Stimulated activated CD8-positive, alpha-beta memory T cell treated with anti-CD3 and anti-CD28 coated beads, Interleukin-2, amount 100 ng/mL, for 48 hours (primary cell): ENCODE results near the gene KPNA4.
"Not testable (repeated sequence)": the region's sequence is repeated elsewhere in the genome, so short reads cannot be mapped to it uniquely, and the experiment has no call there.

Experiments used
- DNase-seq, 2 donors: peaks; one replicate each; pipeline ENCODE4 v3.0.0-alpha.2; 2020; ENCODE audit warnings: low read depth in 2 of 2

Gene KPNA4

GRCh38 chr3:160486459-160486869 is 78.9 kb downstream of the KPNA4 start:
- DNase-seq: no peak

- DNase-seq: no peak
Observed at GRCh38 chr3:160482796-160483195, 82.6 kb downstream of the KPNA4 start.

GRCh38 chr3:160481856-160482255 is 83.5 kb downstream of the KPNA4 start:
- DNase-seq: no peak

GRCh38 chr3:160480931-160481330 is 84.4 kb downstream of the KPNA4 start:
- DNase-seq: no peak

- no peak for DNase-seq
Observed at GRCh38 chr3:160479376-160479775, 86.0 kb downstream of the KPNA4 start.

GRCh38 chr3:160478338-160478737 is 87.0 kb downstream of the KPNA4 start:
- no peak for DNase-seq

- DNase-seq: no peak
Observed at GRCh38 chr3:160477750-160478149, 87.6 kb downstream of the KPNA4 start.

GRCh38 chr3:160475884-160476283 is 89.5 kb downstream of the KPNA4 start:
- DNase-seq: no peak

GRCh38 chr3:160475153-160475552 is 90.2 kb downstream of the KPNA4 start:
- DNase-seq: no peak

GRCh38 chr3:160474416-160474838 is 90.9 kb downstream of the KPNA4 start:
- no peak for DNase-seq

GRCh38 chr3:160473978-160474377 is 91.4 kb downstream of the KPNA4 start:
- DNase-seq: no peak

GRCh38 chr3:160473221-160473620 is 92.2 kb downstream of the KPNA4 start:
- DNase-seq: no peak

- DNase-seq: no peak
Observed at GRCh38 chr3:160472344-160472743, 93.0 kb downstream of the KPNA4 start.

GRCh38 chr3:160471892-160472291 is 93.5 kb downstream of the KPNA4 start:
- no peak for DNase-seq

GRCh38 chr3:160470181-160470580 is 95.2 kb downstream of the KPNA4 start:
- DNase-seq: no peak

GRCh38 chr3:160464971-160465370 is 100.4 kb downstream of the KPNA4 start:
- DNase-seq: no peak

GRCh38 chr3:160464321-160464720 is 101.0 kb downstream of the KPNA4 start:
- no peak for DNase-seq

- no peak for DNase-seq
Observed at GRCh38 chr3:160460033-160460432, 105.3 kb downstream of the KPNA4 start.

GRCh38 chr3:160459450-160459970 is 105.9 kb downstream of the KPNA4 start:
- no peak for DNase-seq

GRCh38 chr3:160458151-160458550 is 107.2 kb downstream of the KPNA4 start:
- no peak for DNase-seq

- DNase-seq: no peak
Observed at GRCh38 chr3:160455846-160456245, 109.5 kb downstream of the KPNA4 start.

GRCh38 chr3:160454995-160455394 is 110.4 kb downstream of the KPNA4 start:
- DNase-seq: no peak

GRCh38 chr3:160452251-160452650 is 113.1 kb downstream of the KPNA4 start:
- DNase-seq: not testable (repeated sequence)

- DNase-seq: no peak
Observed at GRCh38 chr3:160451602-160452001, 113.8 kb downstream of the KPNA4 start.
